SK-N-MC (cell line): ENCODE data around the gene PNMT.

Experiments
- EZH2 ChIP-seq: fragments of 200-600 bp; sonication (generic); IDR thresholded peaks from one replicate; pipeline ENCODE4 v1.6.1; 2017; ENCODE audit warnings: antibody characterized with exemption
- FOXP2 ChIP-seq: optimal IDR thresholded peaks from 2 replicates; pipeline ENCODE3; 2011; ENCODE audit warnings: mild to moderate bottlenecking, moderate library complexity; ENCODE audit not compliant: insufficient read depth; ENCODE audit errors: extremely low read length, control extremely low read depth
- POLR2AphosphoS5 ChIP-seq: IDR thresholded peaks from 2 replicates; pipeline ENCODE4 v1.6.1; 2012; ENCODE audit warnings: mild to moderate bottlenecking, low read depth, low read length, borderline replicate concordance

- TF ChIP-seq POLR2AphosphoS5 (no peak), EZH2 (no peak), FOXP2 (no peak)
These were observed 31.7 kb upstream of the PNMT start for GRCh38 chr17:39636587-39636926.
